Hematopoietic multipotent progenitor cell treated with erythropoietin and hydrocortisone succinate and interleukin-3 and kit ligand, for 8 days (in vitro differentiated cells): Measurements from ENCODE around the gene EDIL3.
"Not testable (repeated sequence)": the region's sequence is repeated elsewhere in the genome, so short reads cannot be mapped to it uniquely, and the experiment has no call there.

Source experiments
- DNase-seq: peaks from one replicate; pipeline ENCODE4 v3.0.0-alpha.2; 2015

EDIL3 gene

DNA sequence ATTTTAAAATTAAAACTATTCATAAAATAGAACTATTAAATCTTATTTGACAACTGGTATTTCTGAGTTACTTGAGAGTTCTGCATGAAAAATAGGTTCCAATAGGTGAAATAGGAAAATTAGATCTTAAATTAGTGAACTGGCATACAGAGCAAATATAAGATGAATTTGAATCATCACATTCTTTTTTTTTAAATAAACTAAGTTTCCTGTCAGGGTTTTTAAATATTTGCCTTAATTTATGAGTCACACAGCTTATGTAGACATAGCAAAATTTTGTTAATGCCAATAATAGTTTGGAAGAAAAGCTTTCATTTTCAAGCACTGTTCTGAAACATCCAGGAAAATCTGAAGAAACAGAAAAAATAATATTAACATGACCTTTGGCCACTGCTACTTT, 352.4 kb downstream of the EDIL3 start:
- DNase-seq = no peak

- no peak for DNase-seq
These were observed 356.6 kb downstream of the EDIL3 start for GRCh38 chr5:84028093-84028492.

GRCh38 chr5:84018521-84018920, 366.2 kb downstream of the EDIL3 start:
- DNase-seq = not testable (repeated sequence)

DNA sequence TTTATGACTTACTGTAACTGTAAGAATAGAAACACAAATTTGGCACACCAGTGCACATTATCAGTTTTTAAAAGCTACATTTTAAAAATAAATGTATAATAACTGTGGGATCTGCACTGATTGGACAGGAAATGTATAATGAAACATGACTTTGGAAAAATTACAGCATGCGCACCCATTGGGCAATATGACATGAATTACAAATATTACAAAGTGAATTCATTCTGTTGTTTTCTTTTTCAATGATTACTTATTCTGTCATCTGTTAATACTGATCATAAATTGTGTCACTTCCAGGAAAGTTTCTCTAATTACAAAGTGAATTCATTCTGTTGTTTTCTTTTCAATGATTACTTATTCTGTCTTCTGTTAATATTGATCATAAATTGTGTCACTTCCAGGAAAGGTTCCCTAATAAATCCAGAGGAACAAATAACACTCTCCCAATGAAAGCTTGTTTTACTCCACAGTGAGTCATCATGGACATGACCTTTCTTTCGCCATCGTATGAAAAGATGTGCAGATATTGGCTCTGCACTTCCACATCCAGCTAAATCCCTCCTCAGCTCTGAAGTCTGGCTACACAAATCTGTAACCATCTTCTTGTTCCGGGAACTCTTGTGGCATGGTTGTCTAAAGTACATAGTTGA, 367.0 kb downstream of the EDIL3 start:
- no peak for DNase-seq

DNA sequence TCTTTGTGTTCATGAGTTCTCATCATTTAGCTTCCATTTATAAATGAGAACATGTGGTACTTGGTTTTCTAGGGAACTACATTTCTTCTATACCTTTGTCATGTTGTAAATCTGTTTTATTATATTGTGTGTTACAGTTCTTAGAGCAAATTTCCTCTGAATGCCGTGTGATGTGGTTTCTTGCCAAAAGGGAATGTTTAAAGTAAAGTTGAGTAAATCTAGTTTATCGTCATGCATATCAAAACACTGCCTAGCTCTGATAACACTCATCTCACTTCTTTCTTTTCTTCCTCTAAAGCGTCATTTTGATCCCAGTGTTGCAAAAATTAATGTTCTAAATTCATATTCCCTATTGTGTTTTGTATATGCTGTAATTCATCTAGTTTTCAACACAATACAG, 368.6 kb downstream of the EDIL3 start:
- no peak for DNase-seq

DNA sequence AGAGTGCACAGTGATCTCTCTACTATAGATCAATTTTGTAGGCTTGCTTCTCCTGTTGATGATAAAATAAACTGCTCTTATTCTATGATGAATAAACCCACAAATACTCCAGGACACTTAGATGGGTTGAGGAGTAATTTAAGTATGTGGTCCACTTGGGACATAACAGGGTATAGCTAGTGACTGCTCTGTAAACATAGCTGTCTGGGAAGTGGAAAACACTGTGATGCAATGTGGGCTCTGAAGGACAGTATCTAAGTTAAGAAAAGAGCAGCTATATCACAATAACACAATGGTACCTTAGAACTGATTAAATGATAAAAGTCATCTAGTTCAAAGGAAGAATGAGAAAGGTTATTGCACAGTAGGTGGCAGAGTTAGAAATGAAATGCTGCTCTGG, 369.7 kb downstream of the EDIL3 start:
- DNase-seq = no peak

GRCh38 chr5:83993803-83994202, 390.9 kb downstream of the EDIL3 start:
- DNase-seq = no peak

DNA sequence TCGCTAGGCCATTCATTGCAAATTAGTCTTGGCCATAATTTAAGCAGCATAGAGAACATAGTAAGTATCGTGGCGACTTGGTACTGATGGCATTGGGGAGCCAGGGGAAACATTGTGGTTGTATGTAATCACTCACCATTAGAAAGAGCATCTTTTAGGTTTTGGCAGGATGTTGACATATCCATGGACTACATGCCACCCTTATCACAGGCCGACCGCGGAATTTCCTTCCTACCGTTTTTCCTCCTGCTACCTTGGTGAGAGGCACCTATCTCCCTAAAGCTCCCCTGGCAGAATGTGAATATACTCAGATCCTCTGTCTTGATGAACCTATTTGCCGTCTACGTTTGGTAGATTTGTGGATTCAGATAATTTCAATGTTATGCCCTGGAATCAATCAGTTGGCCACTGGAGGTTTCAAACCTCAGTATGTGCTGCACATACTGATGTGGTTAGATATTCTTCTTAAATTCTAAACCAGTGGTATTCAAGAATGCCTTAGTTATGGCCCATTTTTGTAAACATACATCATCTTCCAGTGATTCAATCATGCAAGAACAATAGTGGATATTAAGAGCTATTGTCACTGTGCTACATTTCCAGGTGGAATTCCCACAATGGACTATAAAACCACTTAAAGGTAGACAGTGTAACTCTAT, 393.0 kb downstream of the EDIL3 start:
- DNase-seq = no peak

DNA sequence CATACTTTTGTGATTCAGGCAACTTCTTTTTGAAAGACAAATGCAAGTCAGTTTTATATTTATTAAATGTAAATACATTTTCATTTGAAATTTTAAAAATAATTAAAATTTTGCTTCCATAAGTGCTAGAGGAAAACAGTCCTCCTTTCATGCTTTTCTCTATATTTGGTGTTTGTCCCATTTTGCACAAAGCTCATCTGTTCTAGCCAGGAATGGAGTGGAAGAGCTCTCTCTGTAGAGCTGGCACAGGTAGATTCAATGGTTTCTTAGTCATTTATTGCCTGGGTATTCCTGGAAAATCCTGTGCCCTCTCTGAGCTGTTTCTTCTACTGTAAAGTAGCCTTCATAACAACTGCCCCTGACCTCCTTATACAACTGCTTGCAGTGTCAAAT, 396.4 kb downstream of the EDIL3 start:
- no peak for DNase-seq

GRCh38 chr5:83987513-83988292, 397.0 kb downstream of the EDIL3 start:
- DNase-seq = no peak

DNA sequence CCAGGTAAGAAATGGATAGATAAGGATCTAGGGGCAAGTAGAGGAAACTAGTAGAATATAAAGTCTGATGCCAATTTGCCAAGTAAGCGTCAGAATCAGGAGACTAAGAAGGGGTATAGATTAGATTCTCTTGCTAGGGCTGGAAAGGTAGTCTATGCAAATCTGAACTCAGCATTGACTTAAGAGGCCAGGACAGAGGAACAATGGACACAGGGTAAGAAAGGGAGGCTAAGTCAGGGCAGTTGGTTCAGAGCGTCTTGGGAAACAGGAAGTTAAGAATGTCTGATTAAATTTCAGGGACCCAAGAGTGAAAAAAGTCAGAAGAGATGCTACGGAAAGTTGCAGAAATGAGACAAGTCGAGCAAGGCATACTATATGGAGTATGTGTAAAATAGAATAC, 400.8 kb downstream of the EDIL3 start:
- no peak for DNase-seq

DNA sequence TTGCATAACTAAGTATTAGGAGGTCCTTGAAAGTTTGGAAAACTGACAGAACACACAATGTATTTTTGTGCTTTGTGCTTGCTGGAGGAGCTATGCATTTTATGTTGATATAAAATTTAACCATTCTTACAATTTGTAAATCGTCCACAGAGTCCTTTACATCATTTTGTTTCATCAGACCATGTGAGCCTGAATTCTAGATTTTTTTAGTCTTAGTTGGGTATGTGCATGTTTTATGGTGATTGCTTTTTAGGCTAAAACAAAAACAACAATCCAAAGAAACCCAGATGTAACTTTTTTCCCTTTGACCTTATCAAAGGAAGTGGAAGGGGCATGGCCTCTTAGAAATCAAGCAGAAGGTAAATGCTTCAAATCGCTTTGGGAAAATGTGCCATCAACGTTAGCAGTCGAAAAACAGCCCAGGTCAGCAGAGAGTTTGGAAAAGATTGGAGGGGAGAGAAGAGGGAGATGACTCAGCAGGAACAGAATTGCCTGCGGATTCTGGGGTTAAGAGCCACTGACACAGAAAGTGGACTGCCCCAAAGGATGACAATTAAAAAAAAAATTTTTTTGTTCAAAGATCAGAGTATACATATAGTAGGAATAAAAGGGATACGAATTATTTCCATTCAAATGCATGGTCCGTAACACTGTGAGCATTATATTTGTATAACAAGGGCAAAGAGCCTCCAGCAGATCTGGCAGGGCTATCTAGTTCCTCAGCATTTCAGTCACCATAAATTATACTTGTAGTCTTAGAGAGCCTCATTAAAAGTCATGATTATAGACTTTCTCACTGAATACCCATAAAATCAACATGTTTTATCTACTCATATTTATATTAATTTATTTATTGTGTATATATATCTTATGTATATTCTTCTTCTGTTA, 410.5 kb downstream of the EDIL3 start:
- no peak for DNase-seq

GRCh38 chr5:83972909-83973308, 411.8 kb downstream of the EDIL3 start:
- DNase-seq = no peak

GRCh38 chr5:83972236-83972635, 412.4 kb downstream of the EDIL3 start:
- DNase-seq = no peak

- no peak for DNase-seq
These were observed 417.3 kb downstream of the EDIL3 start for GRCh38 chr5:83967417-83967816.

DNA sequence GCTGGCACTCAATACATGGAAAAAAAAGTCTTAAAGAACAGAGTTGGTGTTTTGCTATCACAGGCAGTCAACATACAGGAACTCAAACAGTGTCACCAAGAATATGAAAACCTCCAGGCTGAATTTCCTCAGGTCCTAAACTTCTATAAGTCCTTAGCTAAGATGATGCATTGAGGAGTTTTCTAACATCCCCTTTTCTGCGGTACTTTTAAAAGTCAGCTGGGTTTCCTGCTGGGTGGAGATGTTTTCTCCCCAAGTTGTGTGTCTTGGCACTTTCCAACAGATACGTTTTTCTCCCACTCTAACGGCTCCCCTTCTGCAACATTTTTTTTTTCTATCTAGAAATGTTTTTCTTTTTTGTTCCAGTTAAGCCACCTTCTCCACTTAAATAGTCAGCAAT, 419.2 kb downstream of the EDIL3 start:
- DNase-seq = no peak

DNA sequence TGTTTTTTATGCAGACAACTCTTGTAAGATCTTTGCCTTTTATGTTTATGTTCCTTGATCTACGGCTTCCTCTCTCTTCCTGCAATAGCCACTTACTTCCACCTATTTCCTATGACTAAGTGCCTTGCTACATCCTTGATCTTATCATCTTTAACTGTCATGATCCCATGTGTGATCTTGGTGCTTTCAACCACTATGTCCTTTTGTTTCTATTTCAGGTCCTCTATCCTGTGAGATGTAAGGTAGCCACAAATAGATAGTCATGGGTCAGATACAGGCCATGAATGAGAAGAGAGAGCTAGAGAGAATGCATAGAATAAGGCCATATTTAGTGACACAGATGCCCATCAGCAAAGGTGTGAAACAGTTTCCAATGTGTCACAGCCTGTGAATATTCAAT, 420.4 kb downstream of the EDIL3 start:
- no peak for DNase-seq

GRCh38 chr5:83957188-83957587, 427.5 kb downstream of the EDIL3 start:
- no peak for DNase-seq

DNA sequence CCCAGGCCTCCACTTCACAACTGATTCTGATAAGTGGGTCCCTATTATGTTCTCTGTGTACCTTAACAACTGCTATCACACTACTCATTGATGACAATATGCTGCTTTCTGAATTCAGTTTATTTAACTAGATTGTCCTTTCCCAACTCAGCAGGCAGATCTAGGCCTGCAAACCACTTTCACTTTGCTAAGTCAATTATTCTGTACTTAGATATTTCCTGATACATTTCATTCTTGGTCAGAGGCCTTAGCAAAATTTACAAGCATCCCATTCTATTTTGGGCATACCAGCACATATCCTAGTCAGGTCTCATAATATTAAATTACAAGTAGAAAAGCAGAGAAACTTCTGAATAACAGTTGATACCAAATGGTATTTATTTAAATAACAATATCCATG, 428.3 kb downstream of the EDIL3 start:
- DNase-seq = no peak

GRCh38 chr5:83955916-83956315, 428.8 kb downstream of the EDIL3 start:
- no peak for DNase-seq

- no peak for DNase-seq
These were observed 436.9 kb downstream of the EDIL3 start for GRCh38 chr5:83947763-83948162.

GRCh38 chr5:83946516-83946915, 438.2 kb downstream of the EDIL3 start:
- no peak for DNase-seq

- no peak for DNase-seq
These were observed 442.5 kb downstream of the EDIL3 start for GRCh38 chr5:83942155-83942554.
